Mammary microvascular endothelial cell (primary cell): ENCODE measurements around the gene CNTN5. TPM values are rescaled to one million over a fixed set of nuclear protein-coding genes. Genes with fewer than 3 reads are reported as not detected.

Experiments used
- total RNA-seq: library from RNA; depleted of rRNA; stranded (reverse); fragments of >200 nt; gene quantifications from 2 replicates; pipeline ENCODE4 v1.2.3, GENCODE V29; 2015

CNTN5 gene
- total RNA-seq: not detected in 2 replicates

DNA sequence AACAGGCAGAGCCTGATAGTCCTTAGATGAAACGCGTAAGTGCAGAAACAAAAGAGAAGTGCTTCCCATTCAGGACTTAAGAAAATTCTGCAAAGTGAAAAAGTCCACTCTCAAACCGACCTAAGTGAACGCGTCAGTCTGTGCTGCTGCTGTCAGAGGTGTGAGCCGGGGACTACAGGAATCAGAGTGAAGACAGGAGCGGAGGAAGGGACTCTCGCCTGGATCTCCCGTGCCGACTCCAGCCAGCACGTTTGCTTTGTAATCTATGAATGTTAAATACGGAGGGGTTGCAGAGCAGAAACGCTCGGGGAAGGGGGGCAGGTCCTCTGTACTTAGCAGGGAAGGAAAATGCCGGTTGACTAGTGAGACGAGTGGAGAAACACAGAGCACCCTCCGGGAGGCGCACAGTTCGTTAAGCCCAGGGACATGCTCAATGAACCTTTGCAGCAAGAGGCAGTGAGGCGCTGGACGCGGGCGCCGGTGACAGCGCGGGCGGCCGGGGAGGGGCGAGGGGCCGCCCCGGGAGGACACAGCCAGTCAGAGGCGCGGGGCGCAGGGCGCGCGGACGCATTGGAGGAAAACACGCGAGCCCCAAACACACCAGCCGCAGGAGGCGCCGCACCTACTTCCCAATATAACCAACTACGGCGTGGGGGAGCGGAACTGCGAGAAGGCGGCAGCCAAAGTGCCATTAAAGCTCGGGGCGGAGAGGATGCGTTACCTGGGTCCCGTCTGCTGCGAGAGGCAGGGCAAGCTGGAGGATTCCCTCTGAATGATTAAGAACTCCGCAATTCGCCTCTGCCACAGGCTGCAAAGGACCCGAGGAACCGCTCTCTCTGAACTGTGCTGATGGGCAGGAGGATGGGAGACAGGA lies at the start of gene CNTN5:
CNTN5 (plus strand) TSS at position 598 of the 874 bp plus-strand sequence.

